A673 (cell line): Measurements from ENCODE around the gene PIGS.

ENCODE experiments used
- EZH2 ChIP-seq: fragments of 200-600 bp; sonication (generic); IDR thresholded peaks from 2 replicates; pipeline ENCODE4 v1.6.1; 2017; ENCODE audit warnings: borderline replicate concordance, low read depth, mild to moderate bottlenecking, mixed read lengths, antibody characterized with exemption, low read length; ENCODE audit not compliant: poor library complexity, severe bottlenecking
- TF ChIP-seq, protein P1 (sequence below): fragments of 300-800, 200-600 bp; sonication (generic); conservative IDR thresholded peaks from 2 replicates; pipeline ENCODE4 v1.5.1; 2017; ENCODE audit warnings: low read depth, mild to moderate bottlenecking, antibody characterized with exemption, low read length, moderate library complexity, mixed read lengths

DNA sequence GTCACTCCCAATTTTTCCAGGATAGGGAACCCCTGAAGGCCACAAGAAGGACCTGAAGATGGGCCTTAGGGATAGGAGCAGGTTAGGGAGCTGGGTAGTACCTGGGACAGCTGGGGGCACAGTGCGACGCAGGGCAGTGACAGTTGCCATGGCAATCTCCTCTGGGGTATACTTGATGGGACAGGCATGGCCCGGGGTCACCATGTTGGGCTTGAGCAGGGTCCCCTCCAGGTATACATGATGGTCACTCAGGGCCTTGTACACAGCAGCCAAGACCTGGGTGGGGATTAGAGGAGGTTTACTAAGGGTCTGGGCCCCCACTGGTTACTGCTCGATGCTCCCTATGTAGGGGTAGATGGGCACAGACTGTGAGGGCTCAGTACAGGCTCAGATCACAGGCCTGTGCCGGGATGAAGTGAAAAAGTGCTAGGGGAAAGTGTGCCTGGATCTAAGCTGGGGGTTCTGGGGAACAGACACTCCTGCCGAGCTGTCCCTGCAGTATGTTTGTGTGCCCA is 2.7 kb upstream of the PIGS start:
- no peak for TF ChIP-seq EZH2
- TF ChIP-seq, protein P1, sequence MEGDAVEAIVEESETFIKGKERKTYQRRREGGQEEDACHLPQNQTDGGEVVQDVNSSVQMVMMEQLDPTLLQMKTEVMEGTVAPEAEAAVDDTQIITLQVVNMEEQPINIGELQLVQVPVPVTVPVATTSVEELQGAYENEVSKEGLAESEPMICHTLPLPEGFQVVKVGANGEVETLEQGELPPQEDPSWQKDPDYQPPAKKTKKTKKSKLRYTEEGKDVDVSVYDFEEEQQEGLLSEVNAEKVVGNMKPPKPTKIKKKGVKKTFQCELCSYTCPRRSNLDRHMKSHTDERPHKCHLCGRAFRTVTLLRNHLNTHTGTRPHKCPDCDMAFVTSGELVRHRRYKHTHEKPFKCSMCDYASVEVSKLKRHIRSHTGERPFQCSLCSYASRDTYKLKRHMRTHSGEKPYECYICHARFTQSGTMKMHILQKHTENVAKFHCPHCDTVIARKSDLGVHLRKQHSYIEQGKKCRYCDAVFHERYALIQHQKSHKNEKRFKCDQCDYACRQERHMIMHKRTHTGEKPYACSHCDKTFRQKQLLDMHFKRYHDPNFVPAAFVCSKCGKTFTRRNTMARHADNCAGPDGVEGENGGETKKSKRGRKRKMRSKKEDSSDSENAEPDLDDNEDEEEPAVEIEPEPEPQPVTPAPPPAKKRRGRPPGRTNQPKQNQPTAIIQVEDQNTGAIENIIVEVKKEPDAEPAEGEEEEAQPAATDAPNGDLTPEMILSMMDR = no peak
